A549 treated with Hydrocortisone at 1 μM for 4 hours (cell line): ENCODE results near the gene MDH2. TPM values are rescaled to one million over a fixed set of nuclear protein-coding genes. Genes with fewer than 3 reads are reported as not detected.

Experiments
- total RNA-seq: library from RNA; stranded (reverse); fragments of 200-300 nt; extraction: Qiagen RNA extraction; gene quantifications from 5 replicates; pipeline ENCODE4 v1.2.3, GENCODE V29; 2022

The MDH2 gene
- 315 to 434 TPM (median 396 TPM) in 5 replicates for total RNA-seq

GRCh38 chr7:76047811-76048667, at the start of gene MDH2, which contains the start of gene STYXL1:
MDH2 (plus strand) TSS chr7:76048106; CDS start chr7:76048161, 55 bp downstream.
STYXL1 (minus strand) TSS chr7:76048000; CDS start chr7:76030523, 17,477 bp downstream.

Other genes with a start within 250 kb of the MDH2 start
- not detected in 5 replicates for gene CCL24, start 234.3 kb upstream of the MDH2 start, total RNA-seq
- gene RHBDD2, start 169.1 kb upstream of the MDH2 start, total RNA-seq = 83.1 to 94.6 TPM (median 91.7 TPM) in 5 replicates
- gene POR, start 133.0 kb upstream of the MDH2 start, total RNA-seq = 132 to 176 TPM (median 165 TPM) in 5 replicates
- 37.8 to 45.6 TPM (median 45.0 TPM) in 5 replicates for gene TMEM120A, start 53.5 kb upstream of the MDH2 start, total RNA-seq
- 42.1 to 51.7 TPM (median 44.1 TPM) in 5 replicates for gene STYXL1, start 106 bp upstream of the MDH2 start, total RNA-seq
- 8.8 to 12.6 TPM (median 11.1 TPM) in 5 replicates for gene SRRM3, start 153.8 kb downstream of the MDH2 start, total RNA-seq